Pons (tissue), 1 donor: Measurements from ENCODE around the gene SYT11.
"Not testable (repeated sequence)": the region's sequence is repeated elsewhere in the genome, so short reads cannot be mapped to it uniquely, and the experiment has no call there.

Source experiments
- DNase-seq: peaks from one replicate; pipeline ENCODE4 v3.0.0-alpha.2; 2016; ENCODE audit warnings: low spot score

The SYT11 gene

DNA sequence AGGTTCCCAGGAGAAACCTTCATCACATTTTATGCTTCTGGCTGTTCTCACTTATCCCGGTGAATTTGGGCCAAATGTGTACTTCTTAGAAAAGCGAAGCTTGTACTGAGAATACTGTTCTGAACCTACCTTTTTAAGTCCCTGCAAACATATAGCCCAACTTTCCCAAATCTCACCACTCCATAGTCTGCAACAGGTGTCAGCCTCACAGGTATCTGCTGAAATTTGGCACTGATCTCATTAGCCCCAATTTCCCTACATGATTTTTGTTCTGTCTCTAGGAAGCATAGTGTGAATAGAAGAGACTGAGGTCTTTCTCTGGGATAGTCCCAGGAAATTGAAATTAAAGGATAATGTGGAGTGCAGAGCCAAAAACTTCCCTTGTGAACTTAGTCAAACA lies 40.3 kb downstream of the SYT11 start:
- no peak for DNase-seq

DNA sequence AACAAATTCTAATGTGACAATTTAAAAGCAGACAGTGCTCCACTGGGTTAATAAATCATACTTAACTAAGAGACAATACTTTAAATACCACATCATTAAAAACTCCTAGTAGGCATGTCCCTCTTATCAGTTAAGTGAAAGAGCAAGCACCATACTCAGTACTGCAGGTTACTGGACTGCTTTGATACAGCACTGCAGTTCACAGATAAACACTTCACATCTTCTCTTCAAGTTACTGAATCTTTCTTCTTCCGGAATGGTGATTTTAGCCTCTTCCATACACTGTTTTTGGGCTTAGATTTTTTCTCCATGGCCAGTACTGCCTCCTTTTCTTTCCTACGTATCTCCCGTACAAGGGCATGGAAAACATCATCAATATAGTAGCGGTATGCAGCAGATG lies 40.8 kb downstream of the SYT11 start:
- no peak for DNase-seq

DNA sequence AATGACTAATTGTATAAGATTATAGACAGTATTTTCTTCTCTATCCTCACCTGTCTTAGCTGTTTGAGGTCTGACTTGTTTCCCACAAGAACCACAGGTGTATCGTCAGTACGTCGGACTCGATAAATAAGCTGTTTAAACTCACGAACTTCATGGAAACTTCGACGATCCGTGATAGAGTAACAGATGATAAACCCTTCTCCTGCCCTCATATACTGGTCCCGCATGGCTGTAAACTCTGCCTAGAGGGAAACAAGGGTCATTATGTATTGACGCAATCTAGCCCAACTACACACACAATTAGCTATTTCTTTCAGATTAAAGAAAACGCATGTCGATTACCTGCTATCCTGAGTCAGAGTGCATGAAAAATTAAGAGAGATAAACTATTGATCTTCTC lies 44.9 kb downstream of the SYT11 start:
- no peak for DNase-seq

DNA sequence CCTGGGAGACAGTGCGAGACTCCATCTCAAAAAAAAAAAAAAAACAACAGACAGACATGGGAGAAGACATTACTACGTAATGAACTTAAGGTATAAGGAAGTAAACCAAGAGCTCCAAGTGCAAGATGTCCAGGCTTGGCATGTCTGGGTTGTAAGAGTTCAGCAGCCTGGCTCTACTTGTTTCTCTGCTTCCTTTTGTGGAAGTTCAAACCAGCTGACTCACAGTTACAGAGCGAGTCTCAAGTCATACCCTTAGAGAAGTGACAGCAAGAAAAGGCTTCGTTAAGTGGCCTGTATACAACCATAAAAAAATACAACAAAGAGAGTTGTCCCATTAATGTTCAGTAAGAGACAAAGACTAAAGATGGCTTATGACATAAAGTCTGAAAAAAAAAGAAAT lies 50.5 kb downstream of the SYT11 start:
- peak; percentile 69 for DNase-seq

DNA sequence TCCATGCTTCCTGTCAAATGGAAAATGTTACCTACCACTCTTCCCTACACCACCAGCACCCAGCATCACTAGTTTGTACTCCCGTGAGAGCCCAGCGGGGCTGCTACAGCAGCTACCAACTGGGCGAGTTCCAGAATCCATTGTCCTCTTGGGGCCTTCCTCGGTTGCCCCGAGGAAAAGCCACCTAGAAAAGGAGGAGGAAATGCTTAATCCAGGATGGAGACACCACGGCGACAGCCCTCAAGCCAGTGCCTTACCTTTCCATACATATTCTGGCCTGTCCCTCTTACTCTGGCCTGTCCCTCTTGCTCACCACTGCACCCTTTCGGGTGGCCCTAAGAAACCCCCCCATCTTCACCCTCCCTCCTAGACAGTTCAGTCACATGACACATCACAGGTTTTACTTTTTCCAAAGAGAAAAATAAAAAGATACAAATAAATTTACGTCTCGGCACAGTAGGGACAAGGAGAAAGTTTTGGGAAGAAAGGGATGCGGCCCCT lies 51.3 kb downstream of the SYT11 start:
- peak; percentile 64 for DNase-seq

DNA sequence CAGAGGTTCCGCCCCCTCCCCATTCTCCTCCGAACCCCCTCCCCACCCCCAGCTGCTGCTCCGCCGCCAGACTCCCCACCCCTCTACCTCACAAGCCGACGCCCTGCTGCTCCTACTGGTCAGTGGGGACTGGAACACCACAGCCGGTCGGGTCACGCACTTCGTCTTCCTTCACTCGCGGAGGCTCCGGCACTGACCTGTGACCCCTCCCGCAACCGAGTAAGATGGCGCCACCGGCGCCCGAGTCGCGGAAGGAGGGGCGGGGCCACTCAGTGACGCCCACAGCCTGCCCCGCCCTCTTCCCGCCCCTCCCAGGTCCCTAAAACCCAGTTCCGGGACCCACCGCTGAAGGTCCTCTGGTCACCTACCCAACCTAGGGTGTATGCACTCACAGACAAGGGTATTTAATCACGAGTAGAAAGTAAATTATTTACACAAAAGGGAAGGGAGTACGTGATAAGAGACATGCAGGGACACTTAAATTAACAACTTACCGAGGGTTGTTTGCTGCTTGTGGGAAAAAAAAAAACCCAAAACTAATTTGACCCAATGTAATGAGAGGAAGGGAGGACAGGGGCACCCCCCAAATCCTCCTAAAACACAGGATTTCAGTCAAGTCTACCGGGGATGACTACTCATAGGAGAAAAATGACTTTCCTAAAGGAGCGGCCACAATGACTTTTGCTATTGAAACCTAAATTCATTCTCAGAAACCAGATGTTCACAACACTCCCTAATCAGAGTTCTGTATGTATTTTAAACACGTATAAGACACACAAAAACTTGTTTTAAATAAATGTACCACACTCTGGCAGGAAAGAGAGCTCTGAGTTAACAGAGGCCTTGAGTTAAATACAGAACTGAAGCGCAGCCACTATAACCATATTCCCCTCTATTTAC lies 52.0 kb downstream of the SYT11 start, which contains the start of gene RIT1:
Gene RIT1, minus strand, starts transcription at position 194 of the 900 bp plus-strand sequence. CDS start 588 bp downstream, outside the sequence.
- DNase-seq: peak; percentile 79

DNA sequence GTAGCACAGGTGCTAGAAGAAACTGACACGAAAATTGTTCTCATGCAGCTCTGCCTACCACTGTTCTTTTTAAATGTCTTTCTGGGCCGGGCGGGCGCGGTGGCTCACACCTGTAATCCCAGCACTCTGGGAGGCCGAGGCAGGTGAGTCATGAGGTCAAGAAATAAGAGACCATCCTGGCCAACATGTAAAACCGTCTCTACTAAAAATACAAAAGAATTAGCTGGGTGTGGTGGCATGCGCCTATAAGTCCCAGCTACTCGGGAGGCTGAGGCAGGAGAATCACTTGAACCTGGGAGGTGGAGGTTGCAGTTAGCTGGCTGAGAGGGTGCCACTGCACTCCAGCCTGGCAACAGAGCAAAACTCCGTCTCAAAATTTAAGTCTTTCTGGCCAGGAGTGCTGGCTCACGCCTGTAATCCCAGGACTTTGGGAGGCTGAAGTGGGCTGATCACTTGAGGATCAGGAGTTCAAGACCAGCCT lies 52.7 kb downstream of the SYT11 start:
- no peak for DNase-seq

DNA sequence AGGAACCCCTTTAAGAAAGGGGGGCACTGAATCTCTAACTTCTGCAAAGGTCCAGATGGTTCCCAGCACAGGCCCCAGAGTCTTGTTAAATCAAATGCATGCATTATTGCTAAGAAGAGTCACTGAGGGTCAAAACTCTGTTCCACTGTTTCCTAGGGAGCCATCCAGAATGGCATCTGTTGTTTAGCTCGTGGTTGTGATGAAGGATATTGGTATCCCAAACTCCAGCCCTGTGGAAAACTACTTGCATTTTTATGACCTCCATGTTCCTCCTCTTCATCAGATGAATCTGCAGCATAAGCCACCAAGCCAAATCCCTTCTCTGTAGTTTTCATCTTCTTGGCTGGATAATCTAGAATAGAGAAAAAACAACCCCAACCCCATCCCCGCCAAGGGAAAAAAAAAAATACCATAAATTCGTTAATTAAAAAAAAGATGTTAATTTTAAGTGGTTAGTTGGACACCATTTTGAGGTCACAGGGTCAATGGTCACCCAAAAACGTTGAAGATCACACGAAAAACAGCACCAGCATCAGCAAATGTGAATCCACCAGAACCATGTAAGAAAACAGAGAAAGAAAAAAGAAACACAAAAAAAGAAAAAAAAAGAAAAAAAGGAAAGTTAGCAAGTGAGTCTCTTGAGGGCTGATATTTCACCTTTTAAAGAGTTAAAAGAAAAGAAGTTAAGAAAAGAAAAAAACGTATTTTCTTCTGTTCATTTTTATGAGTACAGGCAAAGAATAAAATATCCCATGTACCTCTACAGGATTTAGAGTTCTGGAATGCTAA lies 54.8 kb downstream of the SYT11 start:
- DNase-seq: no peak

DNA sequence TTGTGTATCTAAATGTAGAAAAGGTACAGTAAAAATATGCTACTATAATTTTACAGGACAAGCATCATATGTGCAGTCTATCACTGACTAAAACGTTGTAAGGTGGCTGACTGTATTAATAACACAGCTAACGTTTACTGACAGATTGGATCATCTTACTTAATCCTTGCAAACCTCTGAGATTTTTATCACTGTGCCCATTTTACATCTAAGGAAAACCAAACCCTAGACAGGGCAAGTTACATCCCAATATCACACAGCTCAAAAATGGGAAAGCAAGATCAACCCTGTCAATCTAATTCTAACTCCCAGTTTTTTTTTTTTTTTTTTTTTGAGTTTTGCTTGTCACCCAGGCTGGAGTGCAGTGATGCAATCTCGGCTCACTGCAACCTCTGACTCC lies 59.3 kb downstream of the SYT11 start:
- no peak for DNase-seq

DNA sequence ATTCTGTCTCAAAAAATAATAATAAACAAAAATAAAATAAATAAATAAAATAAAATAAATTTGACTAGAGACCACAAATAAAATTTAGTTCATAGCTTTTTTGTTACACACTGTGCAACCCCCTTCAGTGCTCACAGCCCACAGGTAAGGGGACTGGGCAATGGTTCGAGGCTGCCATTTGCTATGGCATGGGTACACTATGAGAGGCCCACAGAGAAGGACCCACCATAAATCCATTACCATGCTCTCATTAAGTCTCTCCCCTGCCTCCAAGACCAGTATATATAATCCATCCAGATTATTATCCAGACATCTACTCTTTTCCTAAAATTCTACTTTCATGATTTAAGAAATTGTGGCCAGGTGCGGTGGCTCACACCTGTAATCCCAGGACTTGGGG lies 60.4 kb downstream of the SYT11 start:
- DNase-seq: no peak

DNA sequence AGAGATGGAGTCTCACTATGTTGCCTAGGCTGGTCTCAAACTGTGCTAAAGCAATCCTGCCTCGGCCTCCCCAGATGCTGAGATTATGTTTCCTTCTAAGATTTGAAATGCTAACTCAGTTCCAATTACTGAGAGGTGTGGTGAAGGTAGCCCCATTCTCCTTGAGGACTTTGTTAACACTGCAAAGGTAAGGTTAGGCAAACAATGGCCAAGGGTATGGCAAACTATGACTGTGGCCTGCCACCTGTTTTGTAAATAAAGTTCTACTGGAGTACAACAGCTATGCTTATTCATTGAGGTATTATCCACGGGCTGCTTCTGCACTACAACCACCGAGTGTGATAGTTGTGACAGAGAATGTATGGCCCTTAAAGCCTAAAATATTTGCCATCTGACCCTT lies 61.4 kb downstream of the SYT11 start:
- no peak for DNase-seq

DNA sequence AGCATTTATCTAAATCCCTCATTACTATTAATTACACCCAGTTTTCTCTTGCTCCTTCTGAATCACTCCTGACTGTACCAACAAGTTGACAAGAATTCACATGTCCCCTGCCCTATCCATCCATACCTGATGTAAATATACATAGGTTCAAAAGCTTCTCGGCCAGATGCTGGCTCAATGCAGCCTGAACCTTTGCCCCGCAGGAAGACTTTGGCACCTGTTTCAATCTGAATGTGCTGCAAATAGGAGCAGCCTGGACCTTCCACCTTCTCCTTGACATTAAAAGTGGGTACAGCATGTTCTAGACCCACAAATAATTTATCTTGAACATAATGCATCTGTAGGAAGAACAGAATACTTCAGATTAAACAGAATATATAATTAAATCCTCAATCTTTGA lies 66.1 kb downstream of the SYT11 start:
- DNase-seq: no peak

DNA sequence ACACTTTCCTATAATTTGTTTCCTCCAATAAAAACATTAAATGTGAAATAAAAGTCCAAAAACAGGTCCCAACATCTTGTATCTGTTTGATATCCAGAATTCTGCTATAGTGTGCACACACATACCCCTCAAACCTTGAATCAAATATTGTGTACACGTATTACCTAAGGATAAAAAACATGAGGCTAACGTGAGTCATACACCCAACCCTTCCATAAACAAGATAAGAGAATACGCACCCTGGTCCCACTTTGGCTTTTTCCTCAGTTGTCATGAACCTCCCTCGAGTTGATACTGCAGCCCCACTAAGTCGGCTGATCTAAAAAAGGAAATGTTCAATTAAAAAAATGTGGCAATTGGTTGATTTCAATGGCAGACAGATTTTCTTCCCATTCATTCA lies 69.7 kb downstream of the SYT11 start:
- DNase-seq: no peak

DNA sequence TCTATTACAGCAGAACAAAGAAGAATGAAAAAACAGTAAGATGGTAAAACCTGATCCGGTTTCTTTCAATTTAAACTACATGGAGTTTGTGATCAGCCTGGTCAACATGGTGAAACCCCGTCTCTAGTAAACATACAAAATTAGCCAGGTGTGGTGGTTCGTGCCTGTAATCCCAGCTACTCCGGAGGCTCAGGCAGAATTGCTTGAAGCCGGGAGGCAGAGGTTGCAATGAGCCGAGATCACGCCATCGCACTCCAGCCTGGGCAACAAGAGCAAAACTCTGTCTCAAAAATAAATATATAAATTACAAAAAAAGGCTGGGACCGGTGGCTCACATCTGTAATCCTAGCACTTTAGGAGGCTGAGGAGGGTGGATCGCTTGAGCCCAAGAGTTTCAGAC lies 71.4 kb downstream of the SYT11 start:
- DNase-seq: not testable (repeated sequence)

DNA sequence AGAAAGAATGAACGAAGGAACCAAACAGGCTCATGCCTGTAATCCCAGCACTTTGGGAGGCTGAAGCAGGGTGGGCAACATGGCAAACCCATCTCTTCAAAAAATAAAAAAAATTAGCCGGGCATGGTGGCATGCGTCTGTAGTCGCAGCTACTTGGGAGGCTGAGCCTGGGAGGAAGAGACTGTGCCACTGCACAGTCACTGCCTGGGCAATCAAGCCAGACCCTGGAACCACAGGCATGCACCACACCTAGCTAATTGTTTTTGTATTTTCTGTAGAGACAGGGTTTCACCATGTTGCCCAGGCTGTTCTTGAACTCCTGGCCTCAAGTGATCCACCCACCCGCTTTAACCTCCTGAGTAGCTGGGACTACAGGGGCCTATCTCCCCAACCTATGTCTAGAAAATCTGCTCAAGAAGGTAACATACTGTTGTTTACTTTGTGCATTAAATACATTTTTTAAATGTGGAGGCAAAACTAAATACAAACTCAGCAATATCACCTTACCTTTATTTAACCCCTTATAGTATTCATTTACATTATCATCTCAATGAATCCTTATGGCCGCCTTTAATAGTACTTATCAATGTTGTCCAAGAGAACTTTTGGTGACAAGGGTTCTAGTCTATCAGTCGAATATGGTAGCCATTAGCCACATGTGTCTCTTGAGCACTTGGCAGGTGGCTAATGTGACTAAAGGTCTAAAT lies 72.1 kb downstream of the SYT11 start:
- DNase-seq: no peak

DNA sequence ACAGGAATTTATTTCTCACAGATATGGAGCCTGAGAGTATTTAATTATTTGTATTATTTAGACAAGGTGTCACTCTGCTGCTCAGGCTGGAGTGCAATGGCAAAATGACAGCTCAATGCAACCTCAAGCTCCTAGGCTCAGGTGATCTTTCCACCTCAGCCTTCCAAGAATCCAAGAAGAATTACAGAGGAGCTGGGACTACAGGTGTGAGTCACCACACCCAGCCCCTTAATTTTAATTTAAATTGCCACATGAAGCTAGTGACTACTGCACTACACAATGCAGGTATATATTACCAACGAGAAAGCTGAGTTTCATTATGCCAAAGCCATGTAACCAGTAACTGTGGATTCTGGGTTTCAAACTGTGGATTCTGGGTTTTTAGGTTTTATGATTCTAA lies 72.7 kb downstream of the SYT11 start:
- DNase-seq: no peak

DNA sequence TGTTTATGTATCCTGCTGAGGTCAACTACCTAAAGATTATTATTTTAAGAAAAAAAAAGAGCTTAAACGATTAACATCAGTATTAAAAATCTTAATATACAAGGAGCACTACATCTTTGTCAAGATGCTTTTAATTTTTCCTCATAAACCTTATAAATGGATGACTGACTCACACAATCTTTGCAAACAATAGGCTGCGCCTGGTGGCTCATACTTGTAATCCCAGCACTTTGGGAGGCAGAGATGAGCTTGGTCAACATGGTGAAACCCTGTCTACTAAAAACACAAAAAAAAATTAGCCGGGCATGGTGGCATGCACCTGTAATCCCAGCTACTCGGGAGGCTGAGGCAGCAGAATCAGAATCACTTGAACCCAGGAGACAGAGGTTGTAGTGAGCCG lies 73.1 kb downstream of the SYT11 start:
- DNase-seq: no peak

DNA sequence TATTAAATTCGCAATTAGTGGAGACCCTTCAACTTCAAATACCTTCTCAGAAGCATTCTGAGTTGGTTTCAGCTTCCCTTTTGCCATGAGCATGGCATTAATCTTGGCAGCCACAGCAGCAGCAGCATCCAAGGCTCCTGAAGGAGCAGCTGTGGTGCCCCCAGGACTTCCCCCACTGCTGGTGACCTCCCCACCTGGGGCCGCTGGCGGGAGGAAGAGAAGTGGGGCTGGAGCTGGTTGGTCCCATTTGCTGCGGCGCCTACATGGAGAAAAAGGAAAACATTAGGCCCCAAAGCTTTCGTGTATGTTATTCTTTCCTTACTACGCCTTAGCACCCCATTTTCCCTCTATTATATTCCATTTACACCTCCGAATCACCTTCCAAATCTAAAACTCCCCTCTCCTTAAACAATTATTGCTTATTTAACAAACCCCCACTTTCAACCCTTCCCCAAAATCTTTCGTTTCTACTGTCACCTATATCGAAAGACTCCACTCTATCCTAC lies 74.3 kb downstream of the SYT11 start:
- no peak for DNase-seq

DNA sequence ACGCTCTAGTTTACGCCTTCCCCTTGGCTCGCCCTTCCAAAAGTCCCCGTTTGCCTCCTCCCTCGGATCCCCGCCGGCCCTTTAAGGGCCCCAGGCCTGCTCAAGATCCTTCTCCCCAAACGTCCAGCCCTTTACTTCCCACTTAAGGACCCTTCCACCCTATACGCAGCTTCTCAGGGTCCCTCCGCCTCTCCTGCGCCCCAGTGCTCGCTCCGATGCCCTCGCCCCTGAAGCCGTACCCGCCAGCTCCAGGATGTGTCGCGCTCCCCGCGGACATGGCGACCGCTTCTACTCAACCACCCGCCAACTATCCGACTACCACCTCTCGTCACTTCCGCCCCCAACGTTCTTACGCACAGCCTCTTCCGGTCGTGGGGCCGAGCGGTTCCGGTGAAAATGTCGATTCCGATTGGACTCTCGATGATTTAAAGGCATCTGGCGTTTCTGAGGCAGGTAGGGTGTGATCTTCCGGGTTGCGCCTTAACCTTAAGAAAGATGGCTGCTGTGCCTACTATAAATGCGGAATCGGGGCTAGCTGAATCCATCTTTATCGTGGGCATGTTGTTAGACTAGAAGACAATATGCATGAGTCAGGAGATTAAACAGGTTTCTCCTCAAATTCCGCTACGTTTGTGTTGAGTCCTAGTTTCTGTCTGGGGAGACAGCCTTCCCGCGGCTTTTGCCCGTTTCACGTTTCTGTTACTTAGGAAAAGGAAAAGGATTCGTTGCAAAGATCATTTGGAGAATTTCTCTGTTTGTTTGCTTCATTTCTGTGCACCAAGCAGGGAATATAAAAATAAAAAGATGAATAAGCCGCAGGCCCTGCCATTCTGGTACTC lies 74.9 kb downstream of the SYT11 start, which contains the start of gene KHDC4:
Gene KHDC4, minus strand, starts transcription at position 317 of the 839 bp plus-strand sequence. Its CDS starts 40 bp downstream, at position 277.
- DNase-seq: peak; percentile 100
